Measurements from ENCODE around the gene CEBPG. TPM values are rescaled to one million over a fixed set of nuclear protein-coding genes. Genes with fewer than 3 reads are reported as not detected.

Gene CEBPG
- total RNA-seq, 6 experiments from 2014 or later, result 10.0 to 11.2 (median 10.4) TPM

DNA sequence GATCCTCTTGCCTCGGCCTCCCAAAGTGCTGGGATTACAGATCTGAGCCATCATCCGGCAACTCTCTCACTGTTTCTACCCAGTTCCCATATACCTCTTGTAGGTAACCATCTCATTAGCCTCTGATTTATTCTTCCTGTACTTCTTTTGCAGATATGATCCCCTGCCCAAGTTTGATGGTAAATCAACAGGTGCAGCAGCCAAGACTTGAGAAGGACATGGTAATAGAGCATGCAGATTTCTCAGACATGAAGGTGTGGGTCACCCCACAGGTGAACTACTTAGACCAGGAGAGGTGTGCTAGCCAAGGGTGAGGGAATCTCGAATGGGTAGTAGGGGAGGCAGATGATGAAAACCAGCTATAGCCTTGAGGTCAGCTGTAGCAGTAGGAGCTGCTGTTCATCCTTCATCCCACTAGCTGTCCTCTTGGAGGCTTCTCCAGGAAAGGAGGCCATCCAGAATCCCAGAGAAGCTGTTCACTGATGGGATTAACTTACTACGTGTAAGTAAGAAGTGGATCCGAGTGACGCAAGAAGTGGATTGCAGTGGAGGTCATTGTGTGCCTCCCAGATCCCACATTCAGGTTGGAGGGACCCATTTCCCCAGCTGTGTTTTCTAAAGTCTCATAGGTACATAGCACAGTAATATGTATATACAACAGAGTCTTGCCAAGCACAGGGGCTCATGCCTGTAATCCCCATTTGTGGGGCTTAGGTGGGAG is 10.8 kb upstream of the CEBPG start:
- no peak for DNase-seq
- H3K9me3 Mint-ChIP-seq, result no peaks in the 10 kb centered on the region
- H3K4me3 Mint-ChIP-seq, result no peak overlapping the region
- H3K27me3 Mint-ChIP-seq (ENCODE audit: insufficient read depth), result peaks cover 54% of the 10 kb centered on the region
- TF ChIP-seq, protein P1, sequence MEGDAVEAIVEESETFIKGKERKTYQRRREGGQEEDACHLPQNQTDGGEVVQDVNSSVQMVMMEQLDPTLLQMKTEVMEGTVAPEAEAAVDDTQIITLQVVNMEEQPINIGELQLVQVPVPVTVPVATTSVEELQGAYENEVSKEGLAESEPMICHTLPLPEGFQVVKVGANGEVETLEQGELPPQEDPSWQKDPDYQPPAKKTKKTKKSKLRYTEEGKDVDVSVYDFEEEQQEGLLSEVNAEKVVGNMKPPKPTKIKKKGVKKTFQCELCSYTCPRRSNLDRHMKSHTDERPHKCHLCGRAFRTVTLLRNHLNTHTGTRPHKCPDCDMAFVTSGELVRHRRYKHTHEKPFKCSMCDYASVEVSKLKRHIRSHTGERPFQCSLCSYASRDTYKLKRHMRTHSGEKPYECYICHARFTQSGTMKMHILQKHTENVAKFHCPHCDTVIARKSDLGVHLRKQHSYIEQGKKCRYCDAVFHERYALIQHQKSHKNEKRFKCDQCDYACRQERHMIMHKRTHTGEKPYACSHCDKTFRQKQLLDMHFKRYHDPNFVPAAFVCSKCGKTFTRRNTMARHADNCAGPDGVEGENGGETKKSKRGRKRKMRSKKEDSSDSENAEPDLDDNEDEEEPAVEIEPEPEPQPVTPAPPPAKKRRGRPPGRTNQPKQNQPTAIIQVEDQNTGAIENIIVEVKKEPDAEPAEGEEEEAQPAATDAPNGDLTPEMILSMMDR (IDR thresholded peaks at IDR 0.05), result no peak
- H3K36me3 Mint-ChIP-seq (ENCODE audit: low read depth), result no peaks in the 10 kb centered on the region
- no peak overlapping the region for H3K27ac Mint-ChIP-seq
- peaks cover 2% of the 10 kb centered on the region for H3K4me1 Mint-ChIP-seq (ENCODE audit: low read depth)

DNA sequence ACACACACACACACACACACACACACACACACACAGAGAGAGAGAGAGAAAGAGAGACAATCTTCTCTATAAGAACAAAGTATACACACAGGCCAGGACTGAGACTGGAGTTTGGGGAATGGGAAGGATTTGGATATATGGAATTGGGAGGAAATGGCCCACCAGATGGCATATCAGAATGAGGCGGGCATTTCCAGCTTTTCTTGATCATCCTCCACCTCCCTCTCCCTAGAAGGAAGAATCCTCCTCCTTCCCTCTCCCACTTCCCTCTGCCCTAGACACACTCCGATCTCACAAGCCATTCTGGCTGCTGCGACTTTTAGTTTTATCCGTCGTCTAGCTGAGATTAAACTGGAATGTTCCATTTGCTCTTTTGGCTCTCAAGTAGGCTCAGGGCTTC is 10.0 kb upstream of the CEBPG start:
- no peak overlapping the region for H3K27ac Mint-ChIP-seq
- H3K36me3 Mint-ChIP-seq (ENCODE audit: low read depth), result no peaks in the 10 kb centered on the region
- peaks cover 10% of the 10 kb centered on the region for H3K4me1 Mint-ChIP-seq (ENCODE audit: low read depth)
- no peaks in the 10 kb centered on the region for H3K9me3 Mint-ChIP-seq
- peaks cover 51% of the 10 kb centered on the region for H3K27me3 Mint-ChIP-seq (ENCODE audit: insufficient read depth)
- H3K4me3 Mint-ChIP-seq, result no peak overlapping the region
- DNase-seq, result no peak
- TF ChIP-seq, protein P1 (IDR thresholded peaks at IDR 0.05), result no peak

DNA sequence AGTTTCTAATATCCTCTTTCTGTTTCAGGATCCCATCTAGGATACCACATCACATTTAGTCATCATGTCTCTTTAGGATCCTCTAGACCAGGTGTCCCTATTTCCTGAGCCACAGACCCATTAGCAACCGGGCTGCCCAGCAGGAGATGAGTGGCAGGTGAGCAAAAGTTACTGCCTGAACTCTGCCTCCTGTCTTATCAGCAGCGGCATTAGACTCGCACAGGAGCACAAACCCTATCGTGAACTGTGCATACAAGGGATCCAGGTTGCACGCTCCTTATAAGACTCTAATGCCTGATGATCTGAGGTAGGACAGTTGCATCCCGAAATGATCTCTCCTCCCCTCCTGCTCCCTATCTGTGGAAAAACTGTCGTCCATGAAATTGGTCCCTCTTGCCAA is 7.8 kb upstream of the CEBPG start:
- H3K27ac Mint-ChIP-seq, result no peak overlapping the region
- DNase-seq, result no peak
- H3K9me3 Mint-ChIP-seq, result no peaks in the 10 kb centered on the region
- no peak overlapping the region for H3K4me3 Mint-ChIP-seq
- TF ChIP-seq, protein P1 (IDR thresholded peaks at IDR 0.05), result no peak
- peaks cover 42% of the 10 kb centered on the region for H3K27me3 Mint-ChIP-seq (ENCODE audit: insufficient read depth)
- H3K4me1 Mint-ChIP-seq (ENCODE audit: low read depth), result peaks cover 11% of the 10 kb centered on the region
- no peaks in the 10 kb centered on the region for H3K36me3 Mint-ChIP-seq (ENCODE audit: low read depth)

DNA sequence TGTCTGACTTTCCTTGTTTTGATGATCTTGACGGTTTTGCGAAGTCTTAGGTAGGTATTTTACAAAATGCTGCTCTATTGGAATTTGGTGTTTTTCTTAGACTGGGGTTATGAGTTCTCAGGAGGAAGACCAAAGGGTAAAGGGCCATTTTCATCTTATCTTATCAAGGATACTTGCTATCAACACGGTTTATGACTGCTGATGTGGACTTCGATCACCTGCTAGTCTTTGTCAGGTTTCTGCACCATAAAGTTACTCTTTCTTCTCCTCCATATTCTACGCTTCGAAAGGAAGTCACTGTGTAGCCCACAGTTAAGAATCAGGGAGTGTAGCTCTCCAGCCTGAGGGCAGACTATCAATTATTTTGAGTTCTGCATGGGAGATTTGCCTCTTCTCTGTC is 7.4 kb upstream of the CEBPG start:
- no peak overlapping the region for H3K4me3 Mint-ChIP-seq
- H3K4me1 Mint-ChIP-seq (ENCODE audit: low read depth), result peaks cover 11% of the 10 kb centered on the region
- DNase-seq, result no peak
- H3K27ac Mint-ChIP-seq, result no peak overlapping the region
- H3K36me3 Mint-ChIP-seq (ENCODE audit: low read depth), result no peaks in the 10 kb centered on the region
- TF ChIP-seq, protein P1 (IDR thresholded peaks at IDR 0.05), result no peak
- peaks cover 42% of the 10 kb centered on the region for H3K27me3 Mint-ChIP-seq (ENCODE audit: insufficient read depth)
- no peaks in the 10 kb centered on the region for H3K9me3 Mint-ChIP-seq

DNA sequence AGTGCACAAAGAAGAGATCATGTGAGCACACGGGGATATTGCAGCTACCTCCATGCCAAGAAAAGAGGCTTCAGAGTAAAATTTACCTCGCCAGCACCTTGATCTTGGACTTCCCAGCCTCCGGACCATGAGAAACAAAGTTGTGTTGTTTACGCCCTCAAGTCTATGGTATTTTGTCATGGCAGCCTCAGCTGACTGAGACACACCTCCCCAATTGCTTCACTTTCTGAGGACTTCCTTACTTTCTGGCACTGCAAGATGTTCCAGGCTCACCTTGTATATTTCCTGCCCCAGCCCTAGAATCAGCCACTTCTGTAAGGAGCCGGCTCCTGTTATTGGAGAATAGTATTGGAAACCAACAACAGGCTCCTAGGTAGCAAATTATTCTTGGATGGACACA is 6.6 kb upstream of the CEBPG start:
- no peak for DNase-seq
- peaks cover 11% of the 10 kb centered on the region for H3K4me1 Mint-ChIP-seq (ENCODE audit: low read depth)
- no peaks in the 10 kb centered on the region for H3K36me3 Mint-ChIP-seq (ENCODE audit: low read depth)
- no peak overlapping the region for H3K4me3 Mint-ChIP-seq
- H3K27ac Mint-ChIP-seq, result no peak overlapping the region
- peaks cover 43% of the 10 kb centered on the region for H3K27me3 Mint-ChIP-seq (ENCODE audit: insufficient read depth)
- H3K9me3 Mint-ChIP-seq, result no peaks in the 10 kb centered on the region
- TF ChIP-seq, protein P1 (IDR thresholded peaks at IDR 0.05), result no peak
